Neural progenitor cell (in vitro differentiated cells): ENCODE results near the gene SLC28A3. TPM values are rescaled to one million over a fixed set of nuclear protein-coding genes. Genes with fewer than 3 reads are reported as not detected.

Experiments used
- DNase-seq: peaks from one replicate; pipeline ENCODE4 v3.0.0-alpha.2; 2016; ENCODE audit warnings: low spot score
- H2AFZ ChIP-seq: fragments of 200-600 bp; sonication (generic); replicated peaks from 2 replicates; pipeline ENCODE4 v1.6.1; 2016; ENCODE audit warnings: antibody characterized with exemption
- H3F3A ChIP-seq: fragments of 200-600 bp; sonication (generic); 2 replicates; pipeline ENCODE4 v1.6.1; 2016; ENCODE audit warnings: antibody characterized with exemption, low read depth
- H3K27ac ChIP-seq: fragments of 200-600 bp; sonication (generic); 2 replicates; pipeline ENCODE4 v1.5.1; 2016; ENCODE audit warnings: mild to moderate bottlenecking
- H3K27me3 ChIP-seq: fragments of 200-600 bp; sonication (generic); 2 replicates; pipeline ENCODE4 v1.6.1; 2016; ENCODE audit warnings: mild to moderate bottlenecking, moderate library complexity
- H3K36me3 ChIP-seq: fragments of 200-600 bp; sonication (generic); 2 replicates; pipeline ENCODE4 v1.5.1; 2016
- H3K4me1 ChIP-seq: fragments of 200-600 bp; sonication (generic); 2 replicates; pipeline ENCODE4 v1.6.1; 2016; ENCODE audit warnings: mixed run types
- H3K4me2 ChIP-seq: fragments of 200-600 bp; sonication (generic); 2 replicates; pipeline ENCODE4 v1.6.1; 2016
- H3K4me3 ChIP-seq: fragments of 200-600 bp; sonication (generic); 2 replicates; pipeline ENCODE4 v1.5.1; 2016
- H3K79me2 ChIP-seq: fragments of 200-600 bp; sonication (generic); 2 replicates; pipeline ENCODE4 v1.6.1; 2016; ENCODE audit warnings: low read depth
- H3K9ac ChIP-seq: fragments of 200-600 bp; sonication (generic); 2 replicates; pipeline ENCODE4 v1.6.1; 2016
- H3K9me3 ChIP-seq: fragments of 200-600 bp; sonication (generic); 2 replicates; pipeline ENCODE4 v1.5.1; 2016; ENCODE audit warnings: low read depth
- H4K20me1 ChIP-seq: fragments of 200-600 bp; sonication (generic); 2 replicates; pipeline ENCODE4 v1.6.1; 2016; ENCODE audit warnings: low read depth
- H3K27ac Mint-ChIP-seq: 3 replicates; pipeline ENCODE4 v1.8.0; 2021; ENCODE audit warnings: mixed read lengths
- H3K27me3 Mint-ChIP-seq: 2 replicates; pipeline ENCODE4 v1.8.0; 2022; ENCODE audit warnings: low read depth, mild to moderate bottlenecking, inconsistent platforms, moderate library complexity, mixed read lengths; ENCODE audit not compliant: insufficient read depth
- H3K36me3 Mint-ChIP-seq: 3 replicates; pipeline ENCODE4 v1.8.0; 2021; ENCODE audit warnings: mixed read lengths
- H3K4me1 Mint-ChIP-seq: 3 replicates; pipeline ENCODE4 v1.8.0; 2021; ENCODE audit warnings: mixed read lengths
- H3K4me3 Mint-ChIP-seq: 3 replicates; pipeline ENCODE4 v1.8.0; 2021; ENCODE audit warnings: mild to moderate bottlenecking, moderate library complexity, mixed read lengths
- H3K9me3 Mint-ChIP-seq: 3 replicates; pipeline ENCODE4 v1.8.0; 2020; ENCODE audit warnings: mixed read lengths
- CTCF ChIP-seq: fragments of 200-600 bp; sonication (generic); IDR thresholded peaks from 2 replicates; pipeline ENCODE4 v1.5.1; 2017; ENCODE audit warnings: antibody characterized with exemption, mild to moderate bottlenecking
- EZH2 ChIP-seq: fragments of 200-600 bp; sonication (generic); IDR thresholded peaks from 2 replicates; pipeline ENCODE4 v1.6.1; 2017; ENCODE audit warnings: antibody characterized with exemption, mild to moderate bottlenecking, moderate library complexity
- EZH2phosphoT487 ChIP-seq: fragments of 200-600 bp; sonication (generic); IDR thresholded peaks from 2 replicates; pipeline ENCODE4 v1.6.1; 2017; ENCODE audit warnings: antibody characterized with exemption
- total RNA-seq: library from RNA; depleted of rRNA; stranded (reverse); fragments of >200 nt; gene quantifications from 2 replicates; pipeline ENCODE4 v1.2.3, GENCODE V29; 2015; ENCODE audit warnings: low replicate concordance

Gene SLC28A3
- total RNA-seq, 1 donor from 2014 or later = not detected

GRCh38 chr9:84382720-84383119 is 42.2 kb upstream of the SLC28A3 start:
- Histone ChIP-seq H3F3A (no peaks in the 10 kb centered on the region), H3K79me2 (no peaks in the 10 kb centered on the region), H3K9me3 (no peaks in the 10 kb centered on the region), H3K4me2 (no peak overlapping the region), H3K4me3 (no peak overlapping the region), H4K20me1 (no peaks in the 10 kb centered on the region), H3K9ac (no peak overlapping the region), H3K36me3 (no peaks in the 10 kb centered on the region), H3K27ac (no peak overlapping the region), H2AFZ (no peak overlapping the region), H3K27me3 (no peaks in the 10 kb centered on the region), H3K4me1 (peaks cover 5% of the 10 kb centered on the region)
- Mint-ChIP-seq H3K4me1 (no peaks in the 10 kb centered on the region), H3K27ac (no peak overlapping the region), H3K36me3 (no peaks in the 10 kb centered on the region), H3K4me3 (no peak overlapping the region), H3K27me3 (peaks cover 4% of the 10 kb centered on the region), H3K9me3 (no peaks in the 10 kb centered on the region)
- TF ChIP-seq EZH2 (no peak), CTCF (no peak), EZH2phosphoT487 (no peak)
- no peak for DNase-seq

GRCh38 chr9:84381508-84381907 is 41.0 kb upstream of the SLC28A3 start:
- no peak overlapping the region for H3K9ac ChIP-seq
- no peaks in the 10 kb centered on the region for H3K4me1 Mint-ChIP-seq
- H3F3A ChIP-seq = no peaks in the 10 kb centered on the region
- H3K27ac Mint-ChIP-seq = no peak overlapping the region
- H3K4me1 ChIP-seq = no peaks in the 10 kb centered on the region
- DNase-seq = no peak
- H3K27me3 ChIP-seq = no peaks in the 10 kb centered on the region
- no peaks in the 10 kb centered on the region for H3K36me3 Mint-ChIP-seq
- H3K36me3 ChIP-seq = no peaks in the 10 kb centered on the region
- H3K4me3 Mint-ChIP-seq = no peak overlapping the region
- H3K9me3 ChIP-seq = no peaks in the 10 kb centered on the region
- peaks cover 4% of the 10 kb centered on the region for H3K27me3 Mint-ChIP-seq
- no peak overlapping the region for H3K27ac ChIP-seq
- H3K4me2 ChIP-seq = no peak overlapping the region
- no peak overlapping the region for H2AFZ ChIP-seq
- H3K9me3 Mint-ChIP-seq = no peaks in the 10 kb centered on the region
- TF ChIP-seq EZH2 = no peak
- TF ChIP-seq CTCF = no peak
- TF ChIP-seq EZH2phosphoT487 = no peak
- H4K20me1 ChIP-seq = no peaks in the 10 kb centered on the region
- H3K4me3 ChIP-seq = no peak overlapping the region
- no peaks in the 10 kb centered on the region for H3K79me2 ChIP-seq

- Histone ChIP-seq H2AFZ (no peak overlapping the region), H3K27ac (no peak overlapping the region), H3K4me2 (no peak overlapping the region), H3K9ac (no peak overlapping the region), H3F3A (no peaks in the 10 kb centered on the region), H3K36me3 (no peaks in the 10 kb centered on the region), H3K27me3 (no peaks in the 10 kb centered on the region), H3K79me2 (no peaks in the 10 kb centered on the region), H4K20me1 (no peaks in the 10 kb centered on the region), H3K4me3 (no peak overlapping the region), H3K9me3 (no peaks in the 10 kb centered on the region), H3K4me1 (no peaks in the 10 kb centered on the region)
- peaks cover 4% of the 10 kb centered on the region for H3K27me3 Mint-ChIP-seq
- H3K9me3 Mint-ChIP-seq = no peaks in the 10 kb centered on the region
- TF ChIP-seq CTCF (no peak), EZH2phosphoT487 (no peak), EZH2 (no peak)
- H3K4me3 Mint-ChIP-seq = no peak overlapping the region
- DNase-seq = no peak
- no peaks in the 10 kb centered on the region for H3K4me1 Mint-ChIP-seq
- H3K36me3 Mint-ChIP-seq = no peaks in the 10 kb centered on the region
- no peak overlapping the region for H3K27ac Mint-ChIP-seq
Measured at GRCh38 chr9:84379740-84380139, 39.2 kb upstream of the SLC28A3 start.

- Mint-ChIP-seq H3K36me3 (no peaks in the 10 kb centered on the region), H3K4me1 (peaks cover 17% of the 10 kb centered on the region), H3K27me3 (peaks cover 2% of the 10 kb centered on the region), H3K9me3 (no peaks in the 10 kb centered on the region), H3K4me3 (no peak overlapping the region), H3K27ac (no peak overlapping the region)
- Histone ChIP-seq H3K4me3 (no peak overlapping the region), H3K79me2 (no peaks in the 10 kb centered on the region), H3K4me2 (no peak overlapping the region), H3K9me3 (no peaks in the 10 kb centered on the region), H3K27me3 (no peaks in the 10 kb centered on the region), H2AFZ (no peak overlapping the region), H3F3A (no peaks in the 10 kb centered on the region), H3K9ac (no peak overlapping the region), H3K36me3 (no peaks in the 10 kb centered on the region), H4K20me1 (no peaks in the 10 kb centered on the region), H3K4me1 (peaks cover 4% of the 10 kb centered on the region), H3K27ac (no peak overlapping the region)
- no peak for DNase-seq
- TF ChIP-seq EZH2 = no peak
- TF ChIP-seq CTCF = no peak
- no peak for TF ChIP-seq EZH2phosphoT487
Measured at GRCh38 chr9:84375954-84376353, 35.4 kb upstream of the SLC28A3 start.
